Measurements from ENCODE around the gene PCOLCE2.

The PCOLCE2 gene

DNA sequence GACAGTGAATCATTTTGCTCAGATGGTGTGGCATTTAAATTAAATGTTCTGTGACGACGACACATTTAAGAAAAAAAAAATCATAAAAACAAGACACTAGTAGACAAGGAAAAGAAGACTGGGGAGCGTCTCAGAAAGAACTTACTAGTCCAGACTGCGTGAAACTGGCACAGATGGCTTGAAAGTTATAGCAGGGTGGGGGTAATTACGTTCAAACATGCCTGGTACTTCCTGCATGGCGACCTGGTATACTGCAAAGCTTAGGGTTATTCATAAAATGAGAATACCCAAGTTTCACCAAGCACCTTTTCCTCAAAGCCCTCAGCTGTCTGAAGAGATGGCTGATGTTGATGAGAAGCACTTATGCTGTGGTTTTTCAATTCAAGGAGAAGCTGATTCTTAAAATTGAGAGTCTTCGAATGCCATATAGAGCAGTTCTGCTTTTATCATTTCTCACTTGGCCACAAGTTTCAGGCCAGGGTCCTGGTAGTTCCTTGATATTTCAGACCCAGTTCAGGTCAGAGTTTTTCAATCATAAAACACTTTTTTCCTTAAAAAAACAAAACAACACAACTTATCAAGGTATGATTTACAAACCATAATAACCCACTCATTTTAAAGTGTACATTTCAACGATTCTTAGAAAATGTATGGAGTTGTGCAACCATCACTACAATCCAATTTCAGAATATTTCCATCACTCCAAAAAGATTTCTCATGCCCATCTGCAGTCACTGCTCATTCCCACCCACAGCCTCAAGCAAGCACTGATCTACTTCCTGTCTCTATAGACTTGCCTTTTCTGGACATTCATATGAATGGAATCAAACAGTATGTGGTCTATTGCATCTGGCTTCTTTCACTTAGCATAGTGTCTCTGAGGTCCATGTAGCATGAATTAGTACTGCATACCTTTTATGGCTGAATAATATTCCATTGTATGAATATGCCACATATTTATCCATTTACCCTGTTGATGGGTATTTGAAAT, 24.7 kb downstream of the PCOLCE2 start:
- H3K4me3 ChIP-seq (ENCODE audit: low read depth, low read length), result no peak overlapping the region
- TF ChIP-seq, protein P1, sequence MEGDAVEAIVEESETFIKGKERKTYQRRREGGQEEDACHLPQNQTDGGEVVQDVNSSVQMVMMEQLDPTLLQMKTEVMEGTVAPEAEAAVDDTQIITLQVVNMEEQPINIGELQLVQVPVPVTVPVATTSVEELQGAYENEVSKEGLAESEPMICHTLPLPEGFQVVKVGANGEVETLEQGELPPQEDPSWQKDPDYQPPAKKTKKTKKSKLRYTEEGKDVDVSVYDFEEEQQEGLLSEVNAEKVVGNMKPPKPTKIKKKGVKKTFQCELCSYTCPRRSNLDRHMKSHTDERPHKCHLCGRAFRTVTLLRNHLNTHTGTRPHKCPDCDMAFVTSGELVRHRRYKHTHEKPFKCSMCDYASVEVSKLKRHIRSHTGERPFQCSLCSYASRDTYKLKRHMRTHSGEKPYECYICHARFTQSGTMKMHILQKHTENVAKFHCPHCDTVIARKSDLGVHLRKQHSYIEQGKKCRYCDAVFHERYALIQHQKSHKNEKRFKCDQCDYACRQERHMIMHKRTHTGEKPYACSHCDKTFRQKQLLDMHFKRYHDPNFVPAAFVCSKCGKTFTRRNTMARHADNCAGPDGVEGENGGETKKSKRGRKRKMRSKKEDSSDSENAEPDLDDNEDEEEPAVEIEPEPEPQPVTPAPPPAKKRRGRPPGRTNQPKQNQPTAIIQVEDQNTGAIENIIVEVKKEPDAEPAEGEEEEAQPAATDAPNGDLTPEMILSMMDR (IDR thresholded peaks at IDR 0.05; ENCODE audit: low read depth, low read length), result no peak

DNA sequence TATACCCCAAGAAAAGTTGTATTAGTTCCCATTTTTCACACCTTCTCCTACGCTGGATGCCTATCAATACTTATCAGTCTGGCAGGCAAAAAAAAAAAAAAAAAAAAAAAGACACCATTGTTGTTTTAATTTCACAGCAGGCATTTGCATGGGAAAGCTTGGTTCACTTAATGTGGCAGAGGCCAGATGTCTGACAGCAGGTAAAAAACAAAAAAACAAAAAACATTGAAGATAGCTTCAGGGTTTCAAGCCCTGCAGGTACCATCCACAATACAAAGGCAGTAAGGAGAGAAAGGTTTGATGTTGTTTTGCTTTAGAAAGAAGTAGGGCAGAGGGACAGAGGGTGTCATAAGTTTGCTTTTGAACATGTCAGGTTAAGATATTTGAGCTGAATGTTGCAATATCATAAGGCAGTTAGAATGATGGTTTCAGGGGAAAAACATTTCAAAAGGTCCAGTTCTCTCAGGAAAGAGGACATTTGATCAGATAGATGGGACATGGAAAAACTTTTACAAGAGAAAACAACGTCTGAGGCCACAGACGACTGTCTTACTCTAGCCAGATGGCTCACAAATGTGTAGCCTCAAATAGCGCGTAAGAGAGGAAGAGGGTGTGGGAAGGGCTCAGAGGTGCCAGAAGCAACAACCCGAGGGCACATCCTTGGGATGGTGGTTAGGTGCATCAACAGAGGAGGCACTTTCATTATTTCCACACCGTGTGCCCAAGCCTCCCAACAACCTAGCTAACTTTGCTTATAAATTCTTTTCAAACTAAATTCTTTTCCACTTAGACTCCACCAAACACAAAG, 25.7 kb downstream of the PCOLCE2 start:
- TF ChIP-seq, protein P1 (IDR thresholded peaks at IDR 0.05; ENCODE audit: low read depth, low read length), result no peak
- H3K4me3 ChIP-seq (ENCODE audit: low read depth, low read length), result no peak overlapping the region

DNA sequence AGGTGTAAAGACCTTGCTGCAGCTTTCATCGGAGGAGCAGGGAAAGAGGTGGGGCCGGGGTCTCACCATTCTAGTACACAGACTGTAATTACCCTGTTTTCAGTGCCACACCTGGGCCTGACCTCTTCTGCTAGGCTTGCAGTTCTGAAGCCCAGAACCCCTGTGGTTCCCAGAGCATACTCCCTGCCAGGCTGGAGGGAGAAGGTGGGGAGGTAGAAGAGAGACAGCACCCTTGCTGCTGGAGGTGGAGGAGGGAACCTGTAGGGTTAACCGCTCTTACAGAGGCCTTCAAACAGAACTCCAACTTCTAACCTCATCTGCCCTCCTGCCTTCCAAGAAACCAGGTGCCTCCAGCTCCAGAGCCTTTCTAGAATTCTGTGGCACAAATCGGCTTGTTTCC, 27.0 kb downstream of the PCOLCE2 start:
- H3K4me3 ChIP-seq (ENCODE audit: low read depth, low read length), result no peak overlapping the region
- TF ChIP-seq, protein P1 (IDR thresholded peaks at IDR 0.05; ENCODE audit: low read depth, low read length), result no peak

DNA sequence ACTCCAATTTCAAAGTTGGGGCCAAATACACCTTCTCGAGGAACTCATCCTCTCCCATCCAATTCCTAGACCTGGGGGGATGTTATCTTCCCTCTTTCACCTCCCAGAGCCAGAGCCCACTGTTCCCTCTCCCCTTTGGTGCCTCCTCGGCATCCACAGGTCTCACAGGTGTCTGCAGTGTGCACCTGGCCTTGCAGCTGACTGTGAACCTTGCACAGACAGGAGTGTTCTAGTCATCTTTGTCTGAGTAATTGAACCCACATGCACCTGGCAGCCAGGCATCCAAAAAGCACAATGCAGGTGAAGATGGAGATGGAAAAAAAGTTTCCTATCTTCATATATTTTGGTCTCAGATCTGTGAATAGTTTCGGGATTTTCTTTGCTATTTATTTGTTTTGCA, 30.8 kb downstream of the PCOLCE2 start:
- no peak overlapping the region for H3K4me3 ChIP-seq (ENCODE audit: low read depth, low read length)

DNA sequence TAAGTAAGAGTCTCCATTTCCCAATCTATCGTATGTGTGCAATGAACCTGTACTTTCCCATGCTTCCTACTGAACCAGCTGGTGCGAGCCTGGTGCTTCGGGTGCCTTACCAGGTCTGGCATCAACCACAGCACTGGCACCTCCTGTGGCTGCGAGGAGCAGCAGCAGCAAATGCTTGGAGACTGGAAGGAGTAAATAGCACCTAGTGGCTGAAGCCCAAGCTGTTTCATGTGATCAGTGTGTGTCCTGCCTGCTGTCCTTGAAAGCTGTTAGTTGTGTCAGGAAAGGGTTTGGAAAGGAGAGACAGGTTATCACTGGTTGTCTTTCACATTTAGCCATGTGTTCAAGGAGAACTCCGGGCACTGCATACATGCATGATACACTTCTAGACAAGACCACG, 31.8 kb downstream of the PCOLCE2 start:
- no peak overlapping the region for H3K4me3 ChIP-seq (ENCODE audit: low read depth, low read length)
- TF ChIP-seq, protein P1 (IDR thresholded peaks at IDR 0.05; ENCODE audit: low read depth, low read length), result no peak

More for the DNA sequence above, 30.8 kb downstream of the PCOLCE2 start:
- TF ChIP-seq, protein P1 (IDR thresholded peaks at IDR 0.05; ENCODE audit: low read depth, low read length), result no peak

DNA sequence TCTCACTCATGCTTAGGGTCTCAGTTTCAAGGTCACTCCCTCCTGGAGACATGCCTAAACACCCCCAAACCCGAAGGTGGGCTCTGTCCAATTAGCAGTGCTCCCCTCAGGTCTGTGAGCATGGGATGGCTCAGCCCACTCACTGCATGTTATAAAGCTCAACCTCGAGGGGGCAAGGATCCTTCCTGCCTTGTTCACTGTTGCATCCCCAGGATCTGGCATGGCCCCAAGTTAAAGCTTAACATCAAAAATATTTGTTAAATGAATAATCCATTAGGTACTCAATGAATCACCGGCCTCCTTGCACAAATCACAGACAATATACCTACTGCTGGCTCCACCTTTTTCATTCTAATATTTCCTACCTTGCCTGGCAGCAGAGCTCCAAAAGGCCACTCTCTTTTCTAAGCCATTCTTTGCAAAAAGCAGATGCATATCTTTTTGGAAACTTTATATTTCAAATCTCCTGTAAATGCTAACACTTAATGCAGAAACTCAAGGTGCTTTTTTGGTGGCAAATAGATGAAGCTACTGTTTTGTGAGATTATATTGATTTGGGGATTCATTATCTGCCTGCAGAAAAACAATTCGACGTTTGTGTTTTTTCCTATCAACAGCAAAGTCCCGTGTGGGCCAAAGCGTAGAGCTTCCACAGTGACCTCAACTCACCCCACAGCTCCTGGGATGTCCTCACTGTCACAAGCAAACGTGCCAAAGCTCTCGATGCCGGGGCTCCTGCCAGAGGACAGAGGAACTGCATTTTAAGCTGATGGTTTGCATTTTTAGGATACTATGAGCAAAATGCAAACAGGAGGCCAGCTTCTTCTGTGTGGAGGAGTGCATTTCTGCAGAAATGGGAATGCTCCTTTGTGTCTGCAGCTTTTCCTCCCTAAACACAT, 35.4 kb downstream of the PCOLCE2 start:
- H3K4me3 ChIP-seq (ENCODE audit: low read depth, low read length), result no peak overlapping the region
- TF ChIP-seq, protein P1 (IDR thresholded peaks at IDR 0.05; ENCODE audit: low read depth, low read length), result no peak

All from WI38 (cell line).